Midbrain (tissue), 1 donor: ENCODE measurements around the gene TM9SF1.

Experiments used
- DNase-seq: peaks from one replicate; lab custom pipeline; 2025; lab: John Stamatoyannopoulos, UW

TM9SF1 gene

GRCh38 chr14:24150567-24150966, 44.7 kb downstream of the TM9SF1 start:
- no peak for DNase-seq

DNA sequence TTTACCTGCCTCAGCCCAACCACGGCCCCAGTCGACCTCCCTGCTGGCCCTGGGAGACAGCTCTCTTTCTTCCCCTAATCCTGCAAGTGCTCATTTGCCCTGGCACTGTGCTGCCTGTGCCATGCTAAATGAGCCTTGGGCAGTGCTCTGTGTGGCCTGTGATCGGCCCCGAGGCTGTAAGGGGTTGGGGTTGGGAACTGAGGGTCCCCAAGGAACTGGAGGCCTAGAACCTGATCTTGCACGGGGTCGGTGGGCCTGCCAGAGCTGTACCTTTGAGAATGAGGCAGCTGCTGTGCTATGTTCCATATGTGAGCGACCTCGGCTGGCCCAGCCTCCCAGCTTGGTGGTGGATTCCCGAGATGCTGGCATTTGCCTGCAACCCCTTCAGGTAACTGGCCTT, 45.2 kb downstream of the TM9SF1 start:
- no peak for DNase-seq

GRCh38 chr14:24149302-24149969, 45.8 kb downstream of the TM9SF1 start:
- no peak for DNase-seq

- no peak for DNase-seq
These were observed 47.3 kb downstream of the TM9SF1 start for GRCh38 chr14:24147761-24148428.

GRCh38 chr14:24146978-24147760, 48.1 kb downstream of the TM9SF1 start, which contains the start of gene RNF31:
Gene RNF31, plus strand, starts transcription at chr14:24147498. Its CDS starts 201 bp downstream, at chr14:24147699.
- peak; percentile 99 for DNase-seq

DNA sequence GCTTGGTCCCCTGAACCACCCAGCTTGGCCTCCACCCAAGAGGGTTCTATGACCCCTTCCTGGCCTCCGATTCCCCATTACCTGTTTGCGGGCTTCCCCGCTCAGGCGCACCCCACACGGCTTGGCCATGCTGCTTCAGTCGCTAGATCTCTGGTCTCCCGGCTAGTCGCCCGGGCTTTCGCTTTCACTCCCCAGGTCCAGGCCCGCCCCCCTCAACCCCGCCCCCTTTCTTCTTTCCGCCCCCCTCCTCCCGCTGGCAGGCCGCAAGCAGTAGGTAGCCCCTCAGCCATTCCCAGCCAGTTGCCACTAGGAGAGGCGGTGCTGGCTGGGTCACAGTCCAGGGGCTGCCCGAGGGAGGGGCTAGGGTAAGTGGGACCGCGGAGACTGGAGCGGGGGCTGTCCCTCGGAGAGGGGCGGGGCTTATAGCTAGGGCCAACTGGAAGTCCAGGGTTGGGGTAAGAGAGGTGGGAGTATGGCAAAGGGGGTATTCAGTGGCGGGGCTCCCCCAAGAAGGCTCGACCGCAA, 48.7 kb downstream of the TM9SF1 start, which contains the start of gene PSME2:
TSS of gene PSME2 (minus strand) at position 158 of the 525 bp plus-strand sequence. CDS start at position 129, 29 bp downstream.
- DNase-seq: peak; percentile 77

GRCh38 chr14:24145690-24146452, 49.4 kb downstream of the TM9SF1 start:
- no peak for DNase-seq

- DNase-seq: no peak
These were observed 50.0 kb downstream of the TM9SF1 start for GRCh38 chr14:24145219-24145618.

- no peak for DNase-seq
These were observed 50.8 kb downstream of the TM9SF1 start for GRCh38 chr14:24144451-24144850.

- no peak for DNase-seq
These were observed 51.7 kb downstream of the TM9SF1 start for GRCh38 chr14:24143511-24143910.

DNA sequence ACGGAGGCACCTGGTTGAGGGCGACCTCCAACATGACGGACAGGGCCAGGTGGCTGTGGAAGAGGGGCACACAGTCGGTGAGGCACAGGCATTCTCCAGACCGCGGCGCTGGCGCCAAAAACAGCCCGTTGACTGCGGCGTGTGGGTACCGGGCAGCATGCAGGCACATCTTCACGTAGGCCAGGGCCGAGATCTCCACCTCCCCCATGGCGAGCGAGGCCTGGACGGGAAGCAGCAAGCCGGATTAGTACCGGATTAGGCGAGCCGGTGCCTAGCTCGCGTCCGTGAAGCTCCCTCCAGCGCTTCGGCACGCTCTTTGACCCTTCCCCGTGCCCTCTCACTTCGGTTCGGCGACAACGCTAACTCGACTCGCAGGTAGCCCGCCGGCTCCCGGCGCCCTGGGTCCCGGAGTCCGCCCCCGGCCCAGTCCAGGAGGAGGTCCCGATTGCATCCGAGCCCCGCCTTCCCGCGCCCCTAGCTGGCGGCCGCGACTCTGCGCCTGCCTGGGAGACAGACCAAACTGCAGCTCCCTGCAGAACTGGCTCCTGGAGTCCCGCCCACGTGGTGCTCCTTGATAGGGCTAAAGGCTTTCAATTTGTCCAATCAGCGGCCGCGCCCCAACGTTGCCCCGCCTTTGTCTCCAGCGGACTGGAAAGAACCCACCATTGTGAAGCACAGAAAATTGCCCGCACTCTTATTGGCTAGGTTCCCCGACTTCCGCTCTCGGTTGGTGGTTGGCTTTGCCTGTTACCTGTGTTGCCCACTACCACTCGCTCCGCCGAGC, 54.0 kb downstream of the TM9SF1 start, which contains the start of gene EMC9:
TSS of gene EMC9 (minus strand) at position 495 of the 784 bp plus-strand sequence. CDS start at position 208, 287 bp downstream.
- peak; percentile 99 for DNase-seq

GRCh38 chr14:24139272-24139934, 55.8 kb downstream of the TM9SF1 start:
- DNase-seq: no peak
